ENCODE data around the gene ASRGL1. TPM values are rescaled to one million over a fixed set of nuclear protein-coding genes. Genes with fewer than 3 reads are reported as not detected.
"Not testable (repeated sequence)": the region's sequence is repeated elsewhere in the genome, so short reads cannot be mapped to it uniquely, and the experiment has no call there.

Gene ASRGL1
- total and polyA plus RNA-seq, 4 donors, result 3.7 to 15.2 (median 8.1) TPM

DNA sequence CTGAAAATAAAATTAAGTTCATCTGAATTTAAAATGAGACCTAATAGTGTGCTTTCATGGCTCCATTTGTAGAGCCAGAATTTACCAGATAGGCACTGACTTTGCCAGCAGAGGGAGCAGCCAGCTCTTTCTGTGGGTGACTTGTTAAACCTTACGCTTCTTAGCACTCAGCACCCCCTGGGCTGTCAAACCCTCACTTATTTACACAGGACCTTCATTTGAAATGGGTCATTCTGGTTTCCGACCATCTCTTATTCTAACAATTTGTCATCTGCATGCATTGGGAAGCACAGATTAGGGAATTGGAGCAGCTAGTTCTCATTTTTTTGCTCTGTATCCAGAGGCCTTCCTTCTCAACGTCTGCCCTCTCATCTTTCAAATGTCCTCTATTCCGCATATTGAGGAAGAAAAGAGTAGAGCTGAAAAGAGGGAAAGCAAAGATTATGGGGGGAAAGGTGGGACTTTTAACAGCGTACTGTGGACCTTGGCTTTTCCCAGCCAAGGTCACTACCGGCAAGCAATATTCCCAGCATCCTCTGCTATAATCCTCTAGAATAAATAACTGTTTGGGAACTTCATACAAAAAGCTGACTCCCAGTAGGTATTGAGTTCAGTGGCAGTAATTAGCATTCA, 3.1 kb downstream of the ASRGL1 start (continued):
- TF ChIP-seq EGR1 (IDR thresholded peaks at IDR 0.05; ENCODE audit: low read depth in 2 of 2) (no peak), YY1 (IDR thresholded peaks at IDR 0.05) (no peak), SP1 (IDR thresholded peaks at IDR 0.05) (no peak)
- TF ChIP-seq, protein P1, sequence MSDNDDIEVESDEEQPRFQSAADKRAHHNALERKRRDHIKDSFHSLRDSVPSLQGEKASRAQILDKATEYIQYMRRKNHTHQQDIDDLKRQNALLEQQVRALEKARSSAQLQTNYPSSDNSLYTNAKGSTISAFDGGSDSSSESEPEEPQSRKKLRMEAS (IDR thresholded peaks at IDR 0.05), result no peak

DNA sequence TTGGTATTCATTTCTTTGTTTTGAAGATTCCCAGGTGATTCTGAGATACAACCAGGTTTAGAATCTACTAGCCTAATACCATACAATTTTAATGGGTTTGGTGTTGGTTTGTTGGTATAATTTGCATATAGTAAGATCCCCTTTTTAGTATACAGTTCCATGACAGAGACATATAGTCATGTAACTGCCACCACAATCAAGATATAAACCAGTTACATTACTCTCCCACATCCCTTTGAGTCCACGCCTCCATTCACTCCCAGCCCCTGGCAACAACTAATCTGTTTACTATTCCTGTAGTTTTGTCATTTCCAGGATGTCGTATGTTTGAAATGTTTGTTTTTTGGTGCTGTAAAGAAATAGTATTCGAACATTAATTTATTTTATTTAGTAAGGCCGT, 4.3 kb downstream of the ASRGL1 start:
- Histone ChIP-seq H3K36me3 (ENCODE audit: control insufficient read depth in 4 of 4, insufficient read depth in 3 of 4, low read depth in 1 of 4, low read length in 3 of 4) (no peaks in the 10 kb centered on the region), H3K27me3 (ENCODE audit: control insufficient read depth in 4 of 4, insufficient read depth in 4 of 4, low read length in 3 of 4) (no peaks in the 10 kb centered on the region), H3K9me3 (ENCODE audit: control insufficient read depth in 4 of 4, low read length in 3 of 4) (no peaks in the 10 kb centered on the region), H3K9ac (ENCODE audit: low read depth in 1 of 2, low read length in 2 of 2) (no peak overlapping the region), H3K27ac (ENCODE audit: low read depth in 1 of 2, low read length in 2 of 2) (no peak overlapping the region), H3K4me1 (ENCODE audit: control insufficient read depth in 4 of 4, insufficient read depth in 4 of 4, low read length in 3 of 4) (peaks cover 0 to 20% (median 8%) of the 10 kb centered on the region in 4 donors), H3K4me3 (ENCODE audit: low read depth in 1 of 3, low read length in 3 of 3) (no peak overlapping the region)
- TF ChIP-seq JUND (IDR thresholded peaks at IDR 0.05), result no peak
- TF ChIP-seq HNF4G (IDR thresholded peaks at IDR 0.05), result no peak
- no peak for TF ChIP-seq FOXA2 (IDR thresholded peaks at IDR 0.05)
- no peak for TF ChIP-seq RAD21 (IDR thresholded peaks at IDR 0.05)
- no peak for TF ChIP-seq HNF4A (conservative IDR thresholded peaks at IDR 0.05)
- no peak for TF ChIP-seq YY1 (IDR thresholded peaks at IDR 0.05)
- TF ChIP-seq EGR1 (IDR thresholded peaks at IDR 0.05; ENCODE audit: low read depth in 2 of 2), result no peak
- TF ChIP-seq FOXA1 (IDR thresholded peaks at IDR 0.05), result no peak
- TF ChIP-seq, protein P2, sequence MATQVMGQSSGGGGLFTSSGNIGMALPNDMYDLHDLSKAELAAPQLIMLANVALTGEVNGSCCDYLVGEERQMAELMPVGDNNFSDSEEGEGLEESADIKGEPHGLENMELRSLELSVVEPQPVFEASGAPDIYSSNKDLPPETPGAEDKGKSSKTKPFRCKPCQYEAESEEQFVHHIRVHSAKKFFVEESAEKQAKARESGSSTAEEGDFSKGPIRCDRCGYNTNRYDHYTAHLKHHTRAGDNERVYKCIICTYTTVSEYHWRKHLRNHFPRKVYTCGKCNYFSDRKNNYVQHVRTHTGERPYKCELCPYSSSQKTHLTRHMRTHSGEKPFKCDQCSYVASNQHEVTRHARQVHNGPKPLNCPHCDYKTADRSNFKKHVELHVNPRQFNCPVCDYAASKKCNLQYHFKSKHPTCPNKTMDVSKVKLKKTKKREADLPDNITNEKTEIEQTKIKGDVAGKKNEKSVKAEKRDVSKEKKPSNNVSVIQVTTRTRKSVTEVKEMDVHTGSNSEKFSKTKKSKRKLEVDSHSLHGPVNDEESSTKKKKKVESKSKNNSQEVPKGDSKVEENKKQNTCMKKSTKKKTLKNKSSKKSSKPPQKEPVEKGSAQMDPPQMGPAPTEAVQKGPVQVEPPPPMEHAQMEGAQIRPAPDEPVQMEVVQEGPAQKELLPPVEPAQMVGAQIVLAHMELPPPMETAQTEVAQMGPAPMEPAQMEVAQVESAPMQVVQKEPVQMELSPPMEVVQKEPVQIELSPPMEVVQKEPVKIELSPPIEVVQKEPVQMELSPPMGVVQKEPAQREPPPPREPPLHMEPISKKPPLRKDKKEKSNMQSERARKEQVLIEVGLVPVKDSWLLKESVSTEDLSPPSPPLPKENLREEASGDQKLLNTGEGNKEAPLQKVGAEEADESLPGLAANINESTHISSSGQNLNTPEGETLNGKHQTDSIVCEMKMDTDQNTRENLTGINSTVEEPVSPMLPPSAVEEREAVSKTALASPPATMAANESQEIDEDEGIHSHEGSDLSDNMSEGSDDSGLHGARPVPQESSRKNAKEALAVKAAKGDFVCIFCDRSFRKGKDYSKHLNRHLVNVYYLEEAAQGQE (IDR thresholded peaks at IDR 0.05), result no peak
- TF ChIP-seq GABPA (IDR thresholded peaks at IDR 0.05 in 1 of 2, conservative IDR thresholded peaks at IDR 0.05 in 1 of 2), result no peak
- no peak for TF ChIP-seq NR2F2 (IDR thresholded peaks at IDR 0.05)
- TF ChIP-seq, protein P3, sequence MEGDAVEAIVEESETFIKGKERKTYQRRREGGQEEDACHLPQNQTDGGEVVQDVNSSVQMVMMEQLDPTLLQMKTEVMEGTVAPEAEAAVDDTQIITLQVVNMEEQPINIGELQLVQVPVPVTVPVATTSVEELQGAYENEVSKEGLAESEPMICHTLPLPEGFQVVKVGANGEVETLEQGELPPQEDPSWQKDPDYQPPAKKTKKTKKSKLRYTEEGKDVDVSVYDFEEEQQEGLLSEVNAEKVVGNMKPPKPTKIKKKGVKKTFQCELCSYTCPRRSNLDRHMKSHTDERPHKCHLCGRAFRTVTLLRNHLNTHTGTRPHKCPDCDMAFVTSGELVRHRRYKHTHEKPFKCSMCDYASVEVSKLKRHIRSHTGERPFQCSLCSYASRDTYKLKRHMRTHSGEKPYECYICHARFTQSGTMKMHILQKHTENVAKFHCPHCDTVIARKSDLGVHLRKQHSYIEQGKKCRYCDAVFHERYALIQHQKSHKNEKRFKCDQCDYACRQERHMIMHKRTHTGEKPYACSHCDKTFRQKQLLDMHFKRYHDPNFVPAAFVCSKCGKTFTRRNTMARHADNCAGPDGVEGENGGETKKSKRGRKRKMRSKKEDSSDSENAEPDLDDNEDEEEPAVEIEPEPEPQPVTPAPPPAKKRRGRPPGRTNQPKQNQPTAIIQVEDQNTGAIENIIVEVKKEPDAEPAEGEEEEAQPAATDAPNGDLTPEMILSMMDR (IDR thresholded peaks at IDR 0.05; ENCODE audit: low read depth, low read length, missing input control), result no peak
- TF ChIP-seq, protein P1 (IDR thresholded peaks at IDR 0.05), result no peak
- 75% methylated on average over 4 of the region's 4 CpGs for WGBS
- DNase-seq (ENCODE audit: low spot score), result no peak

DNA sequence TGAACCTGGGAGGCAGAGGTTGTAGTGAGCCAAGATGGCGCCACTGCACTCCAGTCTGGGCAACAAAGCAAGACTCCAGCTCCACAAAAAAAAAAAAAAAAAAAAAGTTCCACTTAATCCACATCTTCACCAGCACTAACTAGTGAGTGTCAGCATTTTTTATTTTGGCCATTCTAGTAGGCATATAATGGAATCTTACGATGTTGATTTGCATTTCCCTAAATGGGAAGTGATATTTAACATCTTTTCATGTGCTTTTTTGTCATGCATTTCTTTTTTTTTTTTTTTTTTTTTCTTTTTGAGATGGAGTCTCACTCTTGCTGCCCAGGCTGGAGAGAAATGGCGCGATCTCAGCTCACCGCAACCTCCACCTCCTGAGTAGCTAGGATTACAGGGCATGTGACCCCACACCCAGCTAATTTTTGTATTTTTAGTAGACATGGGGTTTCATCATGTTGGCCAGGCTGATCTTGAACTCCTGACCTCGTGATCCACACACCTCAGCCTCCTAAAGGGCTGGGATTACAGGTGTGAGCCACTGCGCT, 6.5 kb downstream of the ASRGL1 start:
- H3K4me1 ChIP-seq (ENCODE audit: control insufficient read depth in 4 of 4, insufficient read depth in 4 of 4, low read length in 3 of 4), result peaks cover 0 to 15% (median 4%) of the 10 kb centered on the region in 4 donors
- DNase-seq (ENCODE audit: low spot score); H3K9me3 ChIP-seq (ENCODE audit: control insufficient read depth in 4 of 4, low read length in 3 of 4); H3K27ac ChIP-seq (ENCODE audit: low read depth in 1 of 2, low read length in 2 of 2); H3K36me3 ChIP-seq (ENCODE audit: control insufficient read depth in 4 of 4, insufficient read depth in 3 of 4, low read depth in 1 of 4, low read length in 3 of 4); H3K4me3 ChIP-seq (ENCODE audit: low read depth in 1 of 3, low read length in 3 of 3); H3K9ac ChIP-seq (ENCODE audit: low read depth in 1 of 2, low read length in 2 of 2); H3K27me3 ChIP-seq (ENCODE audit: control insufficient read depth in 4 of 4, insufficient read depth in 4 of 4, low read length in 3 of 4): not testable (repeated sequence)
- 93% methylated on average over 7 of the region's 7 CpGs for WGBS
